Loucy (cell line): ENCODE results near the gene EPHA6.

Experiments used
- CTCF ChIP-seq: fragments of 200-600 bp; sonication (generic); conservative IDR thresholded peaks from 2 replicates; pipeline ENCODE4 v1.5.1; 2014; ENCODE audit warnings: mild to moderate bottlenecking, antibody characterized with exemption, low read length
- EZH2phosphoT487 ChIP-seq: fragments of 200-600 bp; IDR thresholded peaks from 2 replicates; pipeline ENCODE4 v1.6.1; 2018; ENCODE audit warnings: antibody characterized with exemption, mild to moderate bottlenecking, moderate library complexity, borderline replicate concordance

- TF ChIP-seq CTCF (no peak), EZH2phosphoT487 (no peak)
Measured at GRCh38 chr3:97738761-97739160, 924.4 kb downstream of the EPHA6 start.
